ENCODE results near the gene DACT3. TPM values are rescaled to one million over a fixed set of nuclear protein-coding genes. Genes with fewer than 3 reads are reported as not detected.

The DACT3 gene
- total and polyA plus RNA-seq, 2 of the 4 experiments (the other 2 are of a cell fraction): 1.6 to 4.9 TPM

DNA sequence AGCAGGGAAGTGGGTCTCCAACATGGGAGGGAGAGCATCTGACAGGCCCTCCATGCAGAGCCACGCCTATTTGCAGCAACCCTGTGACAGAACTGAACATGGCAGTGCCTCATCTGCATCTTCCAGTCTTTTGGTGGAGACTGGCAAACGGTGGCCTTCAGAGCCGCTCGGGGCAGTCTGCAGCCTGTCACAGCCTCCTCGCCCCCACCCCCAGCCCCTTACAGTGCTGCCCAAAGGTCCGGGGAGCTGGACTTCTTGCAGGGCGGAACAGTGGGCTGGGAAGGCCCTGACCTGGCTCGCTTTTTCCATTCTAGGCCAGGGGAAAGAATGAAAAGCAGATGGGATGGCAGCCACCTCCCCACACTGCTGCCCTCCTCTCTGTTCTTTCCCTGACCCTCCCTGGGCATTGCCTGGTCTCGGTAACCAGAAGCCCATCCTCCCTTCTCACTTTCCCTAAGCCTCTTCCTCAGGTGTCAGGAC, 57.2 kb downstream of the DACT3 start:
- Histone ChIP-seq H4K20me1 (ENCODE audit: insufficient read depth, low read length) (peaks cover 62% of the 10 kb centered on the region), H4K5ac (ENCODE audit: low read depth, low read length) (no peak overlapping the region), H4K91ac (ENCODE audit: insufficient read depth, low read depth, low read length) (no peak overlapping the region), H3K23ac (ENCODE audit: low read depth, low read length) (peak overlapping the region; percentile 19), H2AFZ (replicated peaks; ENCODE audit: low read length, poor library complexity) (no peak overlapping the region), H4K8ac (ENCODE audit: low read depth in 2 of 2, low read length in 2 of 2) (no peak overlapping the region), H3K14ac (replicated peaks; ENCODE audit: low read depth, low read length) (no peak overlapping the region), H2BK20ac (ENCODE audit: low read depth, low read length) (no peak overlapping the region), H3K27ac (ENCODE audit: insufficient read depth, low read length) (no peak overlapping the region), H3K27me3 (ENCODE audit: control insufficient read depth, insufficient read depth, low read length) (no peaks in the 10 kb centered on the region), H3K36me3 (ENCODE audit: control insufficient read depth, insufficient read depth, low read length) (peaks cover 34% of the 10 kb centered on the region), H3K79me1 (ENCODE audit: low read depth in 1 of 2, low read length in 2 of 2) (peaks cover 3 to 71% of the 10 kb centered on the region in 2 experiments; a peak in 3 of 4 replicates), H3K4me2 (ENCODE audit: low read depth, low read length) (peak overlapping the region; percentile 14; the same call in 1 of the 2 replicates), H3K4me1 (ENCODE audit: control insufficient read depth, insufficient read depth, low read length) (peaks cover 15% of the 10 kb centered on the region), H3K4ac (ENCODE audit: low read depth, low read length) (no peak overlapping the region), H2BK5ac (ENCODE audit: low read depth, low read length, poor library complexity, severe bottlenecking) (no peak overlapping the region), H2BK15ac (ENCODE audit: low read depth, low read length) (no peak overlapping the region), H3K9me3 (ENCODE audit: control insufficient read depth, insufficient read depth, low read length) (peaks cover 4% of the 10 kb centered on the region; the same call in 1 of the 2 replicates), H3K18ac (ENCODE audit: low read depth, low read length) (no peak overlapping the region), H3K9me1 (ENCODE audit: insufficient read depth, low read length) (peaks cover 16% of the 10 kb centered on the region), H3K4me3 (ENCODE audit: insufficient read depth, low read depth, low read length) (no peak overlapping the region), H3K56ac (ENCODE audit: extremely low read depth, insufficient read depth, low read length) (no peak overlapping the region), H3K9ac (ENCODE audit: low read depth, low read length) (no peak overlapping the region), H2BK120ac (ENCODE audit: low read depth, low read length) (no peak overlapping the region), H2AK5ac (ENCODE audit: low read depth, low read length) (peak overlapping the region; percentile 42; the same call in 1 of the 2 replicates), H2AK9ac (replicated peaks; ENCODE audit: low read depth, low read length, poor library complexity) (peak overlapping the region; percentile 37)
- intact Hi-C loops (cut with micrococcal nuclease): no loop called here
- TF ChIP-seq RFX5 (IDR thresholded peaks at IDR 0.05; ENCODE audit: low read depth, low read length): no peak
- no peak for TF ChIP-seq BHLHE40 (IDR thresholded peaks at IDR 0.05; ENCODE audit: low read depth, low read length)
- TF ChIP-seq POLR2A (IDR thresholded peaks at IDR 0.05; ENCODE audit: low read depth, low read length): no peak
- TF ChIP-seq MXI1 (IDR thresholded peaks at IDR 0.05; ENCODE audit: borderline replicate concordance, low read depth, low read length): no peak
- TF ChIP-seq RAD21 (IDR thresholded peaks at IDR 0.05; ENCODE audit: low read length): no peak
- TF ChIP-seq, protein P1, sequence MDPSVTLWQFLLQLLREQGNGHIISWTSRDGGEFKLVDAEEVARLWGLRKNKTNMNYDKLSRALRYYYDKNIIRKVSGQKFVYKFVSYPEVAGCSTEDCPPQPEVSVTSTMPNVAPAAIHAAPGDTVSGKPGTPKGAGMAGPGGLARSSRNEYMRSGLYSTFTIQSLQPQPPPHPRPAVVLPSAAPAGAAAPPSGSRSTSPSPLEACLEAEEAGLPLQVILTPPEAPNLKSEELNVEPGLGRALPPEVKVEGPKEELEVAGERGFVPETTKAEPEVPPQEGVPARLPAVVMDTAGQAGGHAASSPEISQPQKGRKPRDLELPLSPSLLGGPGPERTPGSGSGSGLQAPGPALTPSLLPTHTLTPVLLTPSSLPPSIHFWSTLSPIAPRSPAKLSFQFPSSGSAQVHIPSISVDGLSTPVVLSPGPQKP (IDR thresholded peaks at IDR 0.05; ENCODE audit: borderline replicate concordance, low read depth, low read length): no peak
- no peak for TF ChIP-seq CHD1 (IDR thresholded peaks at IDR 0.05; ENCODE audit: low read depth, low read length)
- TF ChIP-seq CEBPB (IDR thresholded peaks at IDR 0.05; ENCODE audit: low read depth, low read length): no peak
- no peak for TF ChIP-seq MAZ (IDR thresholded peaks at IDR 0.05; ENCODE audit: borderline replicate concordance, low read depth, low read length)
- ChIA-PET POLR2A (ENCODE audit: unreplicated experiment) (no interaction called here), CTCF (no interaction called here)
- whole genome bisulfite sequencing, 2 experiments (ENCODE audit: extremely low coverage in 2 of 2, insufficient read length in 1 of 2): 58% methylated on average over 2 of the region's 9 CpGs; no CpG with 5 or more reads in 1 of the 2 experiments
- dilution Hi-C loops (cut with HindIII; ENCODE audit: low sequenced_read_pairs, unreplicated experiment): no loop called here
- no peak for ATAC-seq (ENCODE audit: low read depth)
- DNase-seq: no peak
- BruUV-seq (replicated peaks): no TSS peak
- in situ Hi-C loops (cut with MboI; ENCODE audit: low sequenced_read_pairs): no loop called here
